Measurements from ENCODE around the gene FLCN.

Gene FLCN

GRCh38 chr17:17226451-17227265 lies 10.3 kb downstream of the FLCN start:
- no peak overlapping the region for H3K23ac ChIP-seq (ENCODE audit: low read length)
- WGBS (ENCODE audit: extremely low coverage, insufficient coverage, insufficient read length): no CpG with 5 or more reads among the region's 16 CpGs
- H3K4me1 ChIP-seq (ENCODE audit: control insufficient read depth in 1 of 2, insufficient read depth in 2 of 2, low read length in 2 of 2): no peaks in the 10 kb centered on the region
- no peak overlapping the region for H2AK5ac ChIP-seq (ENCODE audit: low read length)
- H3K14ac ChIP-seq (ENCODE audit: low read length): no peak overlapping the region
- no peak for DNase-seq
- H3K9me3 ChIP-seq (ENCODE audit: insufficient read depth, low read depth, low read length): no peaks in the 10 kb centered on the region
- no peak overlapping the region for H3K27ac ChIP-seq (ENCODE audit: low read depth, low read length)
- H3K18ac ChIP-seq (ENCODE audit: low read length): no peak overlapping the region
- no peak overlapping the region for H2AFZ ChIP-seq (ENCODE audit: insufficient read depth, low read length, poor library complexity)
- no peak overlapping the region for H2BK5ac ChIP-seq (ENCODE audit: low read depth, low read length, poor library complexity)
- H4K91ac ChIP-seq (ENCODE audit: low read depth, low read length): no peak overlapping the region
- H3K79me1 ChIP-seq (ENCODE audit: low read length): no peaks in the 10 kb centered on the region
- H4K12ac ChIP-seq (ENCODE audit: low read depth, low read length): no peak overlapping the region
- H2BK120ac ChIP-seq (ENCODE audit: insufficient read depth, low read length, poor library complexity): no peak overlapping the region
- no peak overlapping the region for H4K8ac ChIP-seq (ENCODE audit: low read depth, low read length)
- H3K4me2 ChIP-seq (ENCODE audit: low read length): no peak overlapping the region
- no peak overlapping the region for H2BK12ac ChIP-seq (ENCODE audit: low read length)
- H3K79me2 ChIP-seq (ENCODE audit: control insufficient read depth, insufficient read depth, low read length, poor library complexity): no peaks in the 10 kb centered on the region
- no peak overlapping the region for H3K4me3 ChIP-seq (ENCODE audit: low read depth, low read length)
- no peak overlapping the region for H3K4ac ChIP-seq (ENCODE audit: low read depth, low read length)
- no peaks in the 10 kb centered on the region for H3K27me3 ChIP-seq (ENCODE audit: insufficient read depth, low read length)
- H3K9ac ChIP-seq (ENCODE audit: low read length): no peak overlapping the region
- peaks cover 91 to 96% of the 10 kb centered on the region in 2 experiments for H3K36me3 ChIP-seq (ENCODE audit: control insufficient read depth in 1 of 2, insufficient read depth in 2 of 2, low read length in 2 of 2)

DNA sequence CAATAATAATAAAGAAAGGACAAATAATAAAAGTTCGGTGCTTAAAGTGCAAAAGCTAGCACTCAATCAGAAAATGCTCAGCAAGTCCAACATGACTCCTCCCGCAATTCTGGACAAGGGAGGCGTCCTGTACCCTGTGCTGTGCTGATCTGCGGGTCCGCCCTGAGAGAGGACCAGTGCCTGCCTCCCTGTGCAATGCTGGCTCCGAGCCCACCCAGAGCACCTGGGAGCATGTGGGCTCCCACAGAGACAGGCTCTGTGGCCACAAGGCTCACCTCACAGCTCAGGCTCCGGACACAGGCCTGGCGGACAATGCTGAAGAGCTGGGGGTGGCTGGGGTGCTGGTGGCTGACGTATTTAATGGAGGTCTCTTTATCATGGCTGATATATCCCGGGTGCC lies 11.1 kb downstream of the FLCN start:
- H2BK120ac ChIP-seq (ENCODE audit: insufficient read depth, low read length, poor library complexity): no peak overlapping the region
- no peak overlapping the region for H3K4me2 ChIP-seq (ENCODE audit: low read length)
- WGBS (ENCODE audit: extremely low coverage, insufficient coverage, insufficient read length): no CpG with 5 or more reads among the region's 10 CpGs

DNA sequence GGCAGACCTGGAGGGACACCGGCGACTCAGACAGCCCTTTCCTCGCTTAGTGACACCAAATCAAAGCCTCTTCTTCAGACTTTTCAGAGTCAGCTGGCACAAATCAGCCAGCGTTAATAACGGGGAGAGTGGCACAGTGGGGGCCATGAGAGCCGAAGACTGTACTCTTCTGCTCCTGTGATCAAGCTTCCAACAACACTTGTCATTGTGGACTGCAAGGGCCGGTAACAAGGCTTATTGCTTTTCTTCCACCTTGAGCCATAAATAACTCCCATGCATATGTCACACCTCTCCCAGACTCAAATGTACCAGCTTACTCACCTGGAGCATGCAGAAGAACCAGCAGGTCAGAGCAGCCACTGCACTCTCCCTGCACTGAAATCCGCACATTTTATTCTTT lies 12.8 kb downstream of the FLCN start:
- H3K79me1 ChIP-seq (ENCODE audit: low read length): no peaks in the 10 kb centered on the region
- no peak overlapping the region for H3K23ac ChIP-seq (ENCODE audit: low read length)
- WGBS (ENCODE audit: extremely low coverage, insufficient coverage, insufficient read length): no CpG with 5 or more reads among the region's 8 CpGs
- H3K9ac ChIP-seq (ENCODE audit: low read length): no peak overlapping the region
- no peak overlapping the region for H3K4ac ChIP-seq (ENCODE audit: low read depth, low read length)
- no peak overlapping the region for H4K91ac ChIP-seq (ENCODE audit: low read depth, low read length)
- H3K27ac ChIP-seq (ENCODE audit: low read depth, low read length): no peak overlapping the region
- no peak overlapping the region for H2BK120ac ChIP-seq (ENCODE audit: insufficient read depth, low read length, poor library complexity)
- H4K12ac ChIP-seq (ENCODE audit: low read depth, low read length): no peak overlapping the region
- H3K27me3 ChIP-seq (ENCODE audit: insufficient read depth, low read length): no peaks in the 10 kb centered on the region
- H3K9me3 ChIP-seq (ENCODE audit: insufficient read depth, low read depth, low read length): no peaks in the 10 kb centered on the region
- no peak overlapping the region for H3K18ac ChIP-seq (ENCODE audit: low read length)
- H2AK5ac ChIP-seq (ENCODE audit: low read length): no peak overlapping the region
- H3K79me2 ChIP-seq (ENCODE audit: control insufficient read depth, insufficient read depth, low read length, poor library complexity): no peaks in the 10 kb centered on the region
- H2BK12ac ChIP-seq (ENCODE audit: low read length): no peak overlapping the region
- H3K14ac ChIP-seq (ENCODE audit: low read length): no peak overlapping the region
- no peak overlapping the region for H4K8ac ChIP-seq (ENCODE audit: low read depth, low read length)
- H3K4me2 ChIP-seq (ENCODE audit: low read length): no peak overlapping the region
- H3K4me1 ChIP-seq (ENCODE audit: control insufficient read depth in 1 of 2, insufficient read depth in 2 of 2, low read length in 2 of 2): no peaks in the 10 kb centered on the region
- no peak overlapping the region for H2BK5ac ChIP-seq (ENCODE audit: low read depth, low read length, poor library complexity)
- H2AFZ ChIP-seq (ENCODE audit: insufficient read depth, low read length, poor library complexity): no peak overlapping the region
- H3K36me3 ChIP-seq (ENCODE audit: control insufficient read depth in 1 of 2, insufficient read depth in 2 of 2, low read length in 2 of 2): peaks cover 87 to 91% of the 10 kb centered on the region in 2 experiments
- H3K4me3 ChIP-seq (ENCODE audit: low read depth, low read length): no peak overlapping the region
- no peak for DNase-seq

More for the DNA sequence above, 11.1 kb downstream of the FLCN start:
- Histone ChIP-seq H2AFZ (ENCODE audit: insufficient read depth, low read length, poor library complexity) (no peak overlapping the region), H3K14ac (ENCODE audit: low read length) (no peak overlapping the region), H3K4ac (ENCODE audit: low read depth, low read length) (no peak overlapping the region), H4K91ac (ENCODE audit: low read depth, low read length) (no peak overlapping the region), H3K4me1 (ENCODE audit: control insufficient read depth in 1 of 2, insufficient read depth in 2 of 2, low read length in 2 of 2) (no peaks in the 10 kb centered on the region), H4K12ac (ENCODE audit: low read depth, low read length) (no peak overlapping the region), H3K79me1 (ENCODE audit: low read length) (no peaks in the 10 kb centered on the region), H3K27me3 (ENCODE audit: insufficient read depth, low read length) (no peaks in the 10 kb centered on the region), H2AK5ac (ENCODE audit: low read length) (no peak overlapping the region), H2BK5ac (ENCODE audit: low read depth, low read length, poor library complexity) (no peak overlapping the region), H3K23ac (ENCODE audit: low read length) (no peak overlapping the region), H4K8ac (ENCODE audit: low read depth, low read length) (no peak overlapping the region), H3K4me3 (ENCODE audit: low read depth, low read length) (no peak overlapping the region), H3K36me3 (ENCODE audit: control insufficient read depth in 1 of 2, insufficient read depth in 2 of 2, low read length in 2 of 2) (peaks cover 93 to 96% of the 10 kb centered on the region in 2 experiments), H3K79me2 (ENCODE audit: control insufficient read depth, insufficient read depth, low read length, poor library complexity) (no peaks in the 10 kb centered on the region), H3K9ac (ENCODE audit: low read length) (no peak overlapping the region), H3K27ac (ENCODE audit: low read depth, low read length) (no peak overlapping the region), H2BK12ac (ENCODE audit: low read length) (no peak overlapping the region), H3K9me3 (ENCODE audit: insufficient read depth, low read depth, low read length) (no peaks in the 10 kb centered on the region), H3K18ac (ENCODE audit: low read length) (no peak overlapping the region)
- DNase-seq: no peak

DNA sequence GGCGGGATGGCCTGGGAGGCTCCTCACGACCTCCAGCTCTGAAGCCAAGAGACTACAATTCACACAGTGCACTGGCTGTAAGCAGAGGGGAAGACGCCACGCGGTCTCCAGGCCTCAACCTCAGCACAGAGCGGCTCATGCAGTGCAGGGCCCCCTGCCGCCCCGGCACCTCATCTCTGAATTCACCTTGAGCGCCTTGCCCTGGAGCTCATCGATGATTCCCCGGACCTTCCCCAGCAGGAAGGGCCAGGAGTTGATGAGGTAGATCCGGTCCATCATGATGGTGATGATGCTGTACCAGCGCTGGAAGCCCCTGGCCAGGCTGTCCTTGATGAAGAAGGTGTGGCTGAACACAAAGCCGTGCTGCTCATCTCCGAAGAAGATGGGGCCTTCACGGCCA lies 13.2 kb downstream of the FLCN start:
- Histone ChIP-seq H2AFZ (ENCODE audit: insufficient read depth, low read length, poor library complexity) (no peak overlapping the region), H2BK12ac (ENCODE audit: low read length) (no peak overlapping the region), H4K8ac (ENCODE audit: low read depth, low read length) (no peak overlapping the region), H3K4ac (ENCODE audit: low read depth, low read length) (no peak overlapping the region), H3K27me3 (ENCODE audit: insufficient read depth, low read length) (no peaks in the 10 kb centered on the region), H3K23ac (ENCODE audit: low read length) (no peak overlapping the region), H3K4me2 (ENCODE audit: low read length) (no peak overlapping the region), H3K79me2 (ENCODE audit: control insufficient read depth, insufficient read depth, low read length, poor library complexity) (no peaks in the 10 kb centered on the region), H4K12ac (ENCODE audit: low read depth, low read length) (no peak overlapping the region), H3K4me3 (ENCODE audit: low read depth, low read length) (no peak overlapping the region), H2BK5ac (ENCODE audit: low read depth, low read length, poor library complexity) (no peak overlapping the region), H3K9me3 (ENCODE audit: insufficient read depth, low read depth, low read length) (no peaks in the 10 kb centered on the region), H3K79me1 (ENCODE audit: low read length) (no peaks in the 10 kb centered on the region), H3K4me1 (ENCODE audit: control insufficient read depth in 1 of 2, insufficient read depth in 2 of 2, low read length in 2 of 2) (no peaks in the 10 kb centered on the region), H3K9ac (ENCODE audit: low read length) (no peak overlapping the region), H3K36me3 (ENCODE audit: control insufficient read depth in 1 of 2, insufficient read depth in 2 of 2, low read length in 2 of 2) (peaks cover 86 to 91% of the 10 kb centered on the region in 2 experiments), H4K91ac (ENCODE audit: low read depth, low read length) (no peak overlapping the region), H3K18ac (ENCODE audit: low read length) (no peak overlapping the region), H2AK5ac (ENCODE audit: low read length) (no peak overlapping the region), H3K27ac (ENCODE audit: low read depth, low read length) (no peak overlapping the region), H2BK120ac (ENCODE audit: insufficient read depth, low read length, poor library complexity) (no peak overlapping the region), H3K14ac (ENCODE audit: low read length) (no peak overlapping the region)
- WGBS (ENCODE audit: extremely low coverage, insufficient coverage, insufficient read length): no CpG with 5 or more reads among the region's 16 CpGs
- DNase-seq: no peak

Data from trophoblast cell (in vitro differentiated cells and primary cell).